Activated naive CD8-positive, alpha-beta T cell treated with anti-CD3 and anti-CD28 coated beads, Interleukin-2, amount 50 U/mL, for 24 hours (primary cell): ENCODE data around the gene OR5AU1.

ENCODE experiments used
- ATAC-seq: fragments of 150-1000 bp; cut with Tn5 transposase; one replicate; pipeline ENCODE4 v1.10.0; 2021
- DNase-seq: peaks from one replicate; pipeline ENCODE4 v3.0.0; 2021
- H3K27ac Mint-ChIP-seq: one replicate; pipeline ENCODE4 v1.8.0; 2021; ENCODE audit warnings: mild to moderate bottlenecking, mixed read lengths
- H3K27me3 Mint-ChIP-seq: one replicate; pipeline ENCODE4 v1.8.0; 2021; ENCODE audit warnings: mixed read lengths
- H3K36me3 Mint-ChIP-seq: one replicate; pipeline ENCODE4 v1.8.0; 2021; ENCODE audit warnings: low read depth, mixed read lengths
- H3K4me1 Mint-ChIP-seq: one replicate; pipeline ENCODE4 v1.8.0; 2021; ENCODE audit warnings: mixed read lengths
- H3K4me3 Mint-ChIP-seq: one replicate; pipeline ENCODE4 v1.8.0; 2021; ENCODE audit warnings: mild to moderate bottlenecking, moderate library complexity, mixed read lengths
- H3K9me3 Mint-ChIP-seq: one replicate; pipeline ENCODE4 v1.8.0; 2021; ENCODE audit warnings: mixed read lengths

Gene OR5AU1

DNA sequence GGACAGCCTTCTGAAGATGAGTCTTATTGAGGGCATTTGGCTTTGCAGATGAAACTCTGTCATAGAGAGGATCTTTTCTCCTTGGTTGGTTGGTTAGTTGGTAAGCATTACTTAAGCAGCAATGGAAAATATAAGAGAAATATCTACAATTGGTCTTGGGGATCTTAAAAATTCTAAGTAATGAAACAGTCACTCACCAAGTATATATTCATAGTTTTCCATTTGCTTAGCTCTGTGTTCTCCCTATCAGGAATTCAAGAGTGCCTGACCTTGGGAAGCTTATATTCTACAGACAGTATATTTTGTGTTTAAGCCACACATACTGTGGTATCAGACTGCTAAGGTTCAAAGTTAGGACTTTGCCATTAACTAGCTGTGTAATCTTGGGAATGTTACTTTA is at the start of gene OR5AU1:
OR5AU1 (minus strand) TSS at position 101 of the 400 bp plus-strand sequence. CDS start 191 bp downstream, outside the sequence.
- Mint-ChIP-seq H3K9me3 (no peaks in the 10 kb centered on the region), H3K27me3 (peaks cover 15% of the 10 kb centered on the region)
- no peak for ATAC-seq

DNA sequence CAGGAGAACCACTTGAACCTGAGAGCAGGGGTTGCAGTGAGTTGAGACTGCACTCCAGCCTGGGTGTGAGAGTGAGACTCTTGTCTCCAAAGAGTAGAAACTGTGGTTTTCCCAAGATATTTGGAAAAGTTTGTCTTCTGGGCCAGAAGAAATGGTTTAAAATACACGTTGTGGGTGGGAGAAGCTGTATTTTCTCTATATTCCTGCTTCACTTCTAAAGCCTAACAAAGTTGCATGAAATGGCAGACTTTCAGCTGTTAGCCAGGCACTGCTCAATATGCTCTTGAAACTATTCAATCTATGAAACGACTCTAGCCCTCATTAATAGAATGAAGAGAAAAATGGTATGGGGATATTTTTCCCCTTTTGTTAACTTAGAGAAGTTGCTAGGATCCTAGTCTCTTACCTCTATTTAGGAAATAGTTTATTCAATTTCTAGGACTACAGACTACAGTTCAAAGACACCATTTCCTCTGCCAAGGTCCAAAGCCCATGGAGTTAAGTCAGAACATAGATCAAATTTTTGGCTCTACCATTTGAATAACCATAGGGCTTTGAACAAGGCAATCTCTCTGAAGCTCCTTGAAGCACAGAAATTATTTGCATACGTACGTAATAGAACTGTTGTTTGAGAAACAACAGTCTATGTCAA is 49.3 kb upstream of the OR5AU1 start:
- no peaks in the 10 kb centered on the region for H3K27me3 Mint-ChIP-seq
- no peak overlapping the region for H3K4me3 Mint-ChIP-seq
- no peak for ATAC-seq
- peaks cover 66% of the 10 kb centered on the region for H3K36me3 Mint-ChIP-seq
- H3K4me1 Mint-ChIP-seq, result peaks cover 32% of the 10 kb centered on the region
- no peaks in the 10 kb centered on the region for H3K9me3 Mint-ChIP-seq
- H3K27ac Mint-ChIP-seq, result peak overlapping the region; percentile 19
- DNase-seq, result no peak

More for the DNA sequence above, at the start of gene OR5AU1:
- Mint-ChIP-seq H3K36me3 (no peaks in the 10 kb centered on the region), H3K27ac (no peak within 1 kb of the TSS), H3K4me1 (no peaks in the 10 kb centered on the region), H3K4me3 (no peak within 1 kb of the TSS)
- DNase-seq, result no peak

DNA sequence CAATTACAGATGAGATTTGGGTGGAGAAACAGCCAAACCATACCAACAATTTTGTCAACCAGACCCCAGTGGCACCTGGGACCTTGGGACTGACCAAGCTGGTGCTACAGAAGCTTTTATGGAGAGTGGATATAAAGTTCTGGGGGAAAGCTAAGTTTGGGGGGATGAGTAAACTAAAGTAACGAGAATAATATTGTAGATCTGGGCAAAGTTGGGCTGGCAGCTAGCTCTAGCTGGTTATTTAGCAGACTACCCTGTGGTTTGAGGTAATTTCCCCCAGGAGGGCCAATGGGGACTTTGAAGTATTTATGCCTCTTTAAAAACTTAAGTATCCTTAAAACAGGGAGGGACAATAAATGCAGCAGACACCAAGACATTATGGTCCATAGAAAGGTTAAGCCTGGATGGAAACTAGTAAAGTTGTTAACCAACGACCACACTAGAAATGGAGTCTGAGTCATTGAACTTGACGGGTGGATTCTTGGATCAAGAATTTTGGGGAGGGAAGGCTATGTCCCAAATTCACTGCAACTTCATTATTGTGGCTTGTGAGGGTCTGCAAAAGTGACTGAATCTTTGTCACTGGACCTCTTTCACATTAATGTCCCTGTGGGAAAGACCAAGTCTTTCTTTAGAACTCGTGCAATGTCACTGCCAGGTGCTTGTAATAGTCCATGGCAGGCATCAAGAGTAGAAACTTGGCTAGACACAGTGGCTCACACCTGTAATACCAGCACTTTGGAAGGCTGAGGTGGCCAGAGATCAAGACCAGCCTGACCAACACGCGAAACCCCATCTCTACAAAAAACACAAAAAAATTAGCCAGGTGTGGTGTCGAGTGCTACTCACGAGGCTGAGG is 48.5 kb upstream of the OR5AU1 start:
- Mint-ChIP-seq H3K36me3 (peaks cover 59% of the 10 kb centered on the region), H3K4me1 (peaks cover 28% of the 10 kb centered on the region), H3K27me3 (no peaks in the 10 kb centered on the region), H3K27ac (peak overlapping the region; percentile 65), H3K9me3 (no peaks in the 10 kb centered on the region), H3K4me3 (no peak overlapping the region)
- ATAC-seq, result no peak
- no peak for DNase-seq

DNA sequence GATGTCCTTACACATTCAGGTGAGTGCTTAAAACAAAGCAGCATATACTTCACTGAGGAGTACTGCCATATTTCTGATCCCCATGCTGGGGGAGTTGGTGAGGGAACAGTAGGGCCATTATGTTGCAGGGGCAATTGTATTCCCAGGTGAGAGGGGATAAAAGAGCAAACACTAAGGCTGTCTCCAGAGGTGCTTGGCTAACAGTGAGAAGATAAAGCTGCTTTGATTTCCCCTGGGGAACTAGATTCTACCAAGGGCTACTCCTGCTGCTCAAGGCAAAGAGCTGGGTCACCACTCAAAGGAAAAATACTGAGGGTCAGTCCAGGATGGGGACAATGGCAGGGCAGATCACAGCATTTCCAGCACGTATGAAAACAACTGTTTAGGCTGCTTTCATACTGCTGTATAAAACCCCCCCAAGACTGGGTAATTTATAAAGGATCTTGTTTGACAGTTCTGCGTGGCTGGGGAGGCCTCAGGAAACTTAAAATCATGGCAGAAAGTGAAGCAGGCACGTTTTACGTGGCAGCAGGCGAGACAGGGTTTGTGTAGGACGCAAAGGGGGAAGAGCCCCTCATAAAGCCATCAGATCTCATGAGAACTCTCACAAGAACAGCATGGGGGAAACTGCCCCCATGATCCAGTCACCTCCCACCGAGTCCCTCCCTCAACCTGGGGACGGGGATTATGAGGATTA is 47.8 kb upstream of the OR5AU1 start:
- ATAC-seq (no peak), DNase-seq (no peak)
- Mint-ChIP-seq H3K4me1 (peaks cover 26% of the 10 kb centered on the region), H3K36me3 (peaks cover 53% of the 10 kb centered on the region), H3K27me3 (no peaks in the 10 kb centered on the region), H3K4me3 (no peak overlapping the region), H3K27ac (peak overlapping the region; percentile 65), H3K9me3 (no peaks in the 10 kb centered on the region)

DNA sequence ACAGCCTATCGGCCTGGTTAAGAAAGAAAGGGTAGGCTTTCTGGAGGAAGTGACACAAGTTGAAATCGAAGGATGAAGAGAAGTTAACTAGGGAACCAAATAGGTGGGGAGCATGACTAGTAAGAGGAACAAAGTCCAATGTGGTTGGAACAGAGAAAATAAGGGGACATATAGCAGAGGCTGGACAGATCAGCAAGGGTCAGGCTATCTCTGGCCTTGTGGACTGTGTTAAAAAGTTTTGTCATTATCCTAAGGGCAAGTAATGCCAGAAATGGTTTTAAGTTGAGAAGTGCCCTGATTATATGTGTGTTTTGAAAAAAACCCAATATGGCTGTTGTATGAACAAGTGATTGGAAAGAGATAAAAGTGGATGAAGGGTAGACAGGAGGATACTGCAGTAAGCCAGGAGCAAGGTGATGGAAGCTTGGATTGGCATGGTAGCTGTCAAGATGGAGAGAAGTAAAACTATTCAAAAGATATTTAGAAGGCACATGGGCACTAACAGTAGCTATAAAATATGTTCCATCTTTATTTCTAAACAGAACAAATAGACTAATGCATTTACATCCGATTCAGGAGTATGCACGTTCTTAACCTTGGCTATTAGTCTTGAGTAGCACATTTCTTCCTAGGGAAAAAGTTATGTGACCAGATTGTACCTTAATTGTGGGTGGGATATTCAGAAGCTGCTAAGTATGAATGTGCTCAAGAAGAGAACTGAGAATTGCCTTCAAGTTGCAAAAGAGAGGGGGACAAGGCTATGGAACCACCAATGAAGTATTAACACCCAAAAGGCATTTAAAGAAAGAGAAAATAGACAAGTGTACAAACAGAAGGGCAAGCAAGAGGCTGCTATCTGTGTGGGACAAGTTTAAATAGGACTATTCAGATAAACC is 46.8 kb upstream of the OR5AU1 start:
- Mint-ChIP-seq H3K4me3 (no peak overlapping the region), H3K36me3 (peaks cover 44% of the 10 kb centered on the region), H3K27ac (peak overlapping the region; percentile 65), H3K4me1 (peaks cover 18% of the 10 kb centered on the region), H3K27me3 (no peaks in the 10 kb centered on the region), H3K9me3 (no peaks in the 10 kb centered on the region)
- ATAC-seq (no peak), DNase-seq (no peak)

DNA sequence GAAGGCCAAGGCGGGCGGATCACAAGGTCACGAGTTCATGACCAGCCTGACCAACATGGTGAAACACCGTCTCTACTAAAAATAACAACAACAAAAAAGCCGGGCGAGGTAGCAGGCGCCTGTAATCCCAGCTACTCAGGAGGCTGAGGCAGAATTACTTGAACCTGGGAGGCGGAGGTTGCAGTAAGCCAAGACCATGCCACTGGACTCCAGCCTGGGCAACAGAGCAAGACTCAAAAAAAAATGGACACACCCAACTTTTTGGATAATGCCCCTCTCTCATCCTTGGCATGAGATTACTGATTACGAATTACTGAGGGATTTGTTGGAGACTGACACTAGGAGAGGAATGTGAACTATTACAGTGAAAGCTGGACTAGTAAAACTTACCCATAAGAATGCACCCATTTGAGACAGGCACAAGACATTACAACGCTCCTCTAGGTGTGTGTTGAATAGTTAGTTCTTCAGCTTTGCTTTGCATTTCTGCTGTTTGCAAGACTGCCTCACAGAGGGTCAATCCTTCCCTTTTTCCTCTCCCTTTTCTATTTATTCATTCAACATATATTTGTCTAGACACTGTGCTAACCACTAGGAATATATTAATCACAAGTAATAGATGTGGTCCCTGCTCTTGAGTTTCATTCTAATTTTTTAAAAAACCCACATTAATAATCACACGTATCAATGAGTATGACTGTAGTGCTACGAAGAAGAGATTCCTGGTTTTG is 46.0 kb upstream of the OR5AU1 start:
- peak overlapping the region; percentile 6 for H3K27ac Mint-ChIP-seq
- H3K9me3 Mint-ChIP-seq, result no peaks in the 10 kb centered on the region
- H3K36me3 Mint-ChIP-seq, result peaks cover 36% of the 10 kb centered on the region
- no peaks in the 10 kb centered on the region for H3K27me3 Mint-ChIP-seq
- ATAC-seq, result no peak
- H3K4me3 Mint-ChIP-seq, result no peak overlapping the region
- DNase-seq, result no peak
- H3K4me1 Mint-ChIP-seq, result peaks cover 12% of the 10 kb centered on the region

DNA sequence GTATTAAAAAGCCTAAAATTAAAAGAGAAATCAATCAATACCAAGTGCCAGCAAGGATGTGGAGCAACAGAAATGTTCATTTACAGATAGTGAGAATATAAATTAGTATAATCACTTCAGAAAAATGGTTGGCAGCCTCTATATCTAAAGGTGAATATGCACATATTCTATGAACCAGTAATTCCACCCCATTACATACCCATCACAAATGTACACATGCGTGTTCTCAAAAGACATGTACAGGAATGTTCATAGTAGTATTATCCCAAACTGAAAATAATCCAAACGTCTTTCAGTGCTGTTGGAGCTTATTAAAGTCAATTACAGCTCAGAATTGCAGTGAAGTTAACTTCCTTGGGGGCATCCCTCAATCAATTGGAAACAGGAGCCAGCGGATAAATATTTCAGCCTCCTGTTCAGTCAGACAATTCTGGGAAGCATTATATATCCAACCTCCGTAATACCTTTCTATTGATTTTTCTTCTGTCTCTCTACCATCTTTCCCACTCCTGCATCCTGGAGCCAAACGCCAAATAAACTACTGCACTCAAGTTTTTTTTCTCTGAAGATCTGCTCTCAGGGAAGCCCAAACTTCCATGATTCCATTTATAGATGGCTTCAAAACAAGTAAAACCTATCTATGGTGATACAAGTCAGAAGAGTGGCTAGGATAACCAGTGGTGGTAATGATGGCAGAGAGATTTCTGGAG is 45.0 kb upstream of the OR5AU1 start:
- no peak for ATAC-seq
- H3K4me1 Mint-ChIP-seq, result peaks cover 8% of the 10 kb centered on the region
- H3K9me3 Mint-ChIP-seq, result no peaks in the 10 kb centered on the region

DNA sequence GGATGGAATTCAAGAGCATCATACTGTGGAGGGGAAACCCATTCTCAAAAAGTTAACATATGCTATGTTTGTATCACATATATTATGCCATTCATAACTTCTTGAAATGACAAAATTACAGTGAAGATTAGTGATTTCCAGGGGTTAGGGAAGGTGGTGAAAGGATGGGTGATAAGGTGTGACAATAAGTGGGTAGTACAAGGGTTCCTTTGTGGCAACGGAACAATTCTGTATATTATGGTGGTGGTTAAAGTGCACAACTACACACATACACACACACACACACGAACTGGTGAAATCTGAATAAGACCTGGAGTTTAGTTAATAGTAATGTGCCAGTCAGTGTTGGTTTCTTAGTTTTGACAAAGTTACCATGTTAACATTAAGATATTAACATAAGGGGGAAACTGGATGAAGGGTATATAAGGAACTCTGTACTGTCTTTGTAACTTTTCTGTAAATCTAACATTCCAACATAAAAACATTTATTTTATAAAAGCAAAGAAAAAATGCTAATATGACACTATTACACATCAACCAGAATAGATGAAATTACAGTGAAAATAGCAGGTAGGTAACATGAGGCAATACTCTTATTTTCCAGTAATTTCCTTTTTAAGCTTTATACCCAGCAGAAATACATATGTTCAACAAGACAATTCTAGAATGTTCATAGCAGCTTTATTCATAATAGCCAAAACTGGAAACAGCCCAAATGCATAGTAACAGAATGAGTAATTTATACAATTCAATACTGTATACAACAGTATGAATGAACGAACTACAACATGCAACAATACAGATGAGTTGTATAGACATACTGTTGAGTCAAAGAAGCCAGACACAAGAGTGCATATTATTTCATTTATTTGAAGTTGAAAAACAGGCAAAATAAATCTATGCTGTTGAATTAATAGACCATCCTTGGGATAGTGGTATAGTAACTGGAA is 44.0 kb upstream of the OR5AU1 start:
- DNase-seq (no peak), ATAC-seq (no peak)
- no peak overlapping the region for H3K4me3 Mint-ChIP-seq
- peaks cover 16% of the 10 kb centered on the region for H3K36me3 Mint-ChIP-seq
- no peaks in the 10 kb centered on the region for H3K27me3 Mint-ChIP-seq
- no peak overlapping the region for H3K27ac Mint-ChIP-seq
- H3K4me1 Mint-ChIP-seq, result peaks cover 7% of the 10 kb centered on the region
- H3K9me3 Mint-ChIP-seq, result no peaks in the 10 kb centered on the region

More for the DNA sequence above, 45.0 kb upstream of the OR5AU1 start:
- Mint-ChIP-seq H3K27me3 (no peaks in the 10 kb centered on the region), H3K4me3 (no peak overlapping the region), H3K27ac (no peak overlapping the region), H3K36me3 (peaks cover 26% of the 10 kb centered on the region)
- no peak for DNase-seq

DNA sequence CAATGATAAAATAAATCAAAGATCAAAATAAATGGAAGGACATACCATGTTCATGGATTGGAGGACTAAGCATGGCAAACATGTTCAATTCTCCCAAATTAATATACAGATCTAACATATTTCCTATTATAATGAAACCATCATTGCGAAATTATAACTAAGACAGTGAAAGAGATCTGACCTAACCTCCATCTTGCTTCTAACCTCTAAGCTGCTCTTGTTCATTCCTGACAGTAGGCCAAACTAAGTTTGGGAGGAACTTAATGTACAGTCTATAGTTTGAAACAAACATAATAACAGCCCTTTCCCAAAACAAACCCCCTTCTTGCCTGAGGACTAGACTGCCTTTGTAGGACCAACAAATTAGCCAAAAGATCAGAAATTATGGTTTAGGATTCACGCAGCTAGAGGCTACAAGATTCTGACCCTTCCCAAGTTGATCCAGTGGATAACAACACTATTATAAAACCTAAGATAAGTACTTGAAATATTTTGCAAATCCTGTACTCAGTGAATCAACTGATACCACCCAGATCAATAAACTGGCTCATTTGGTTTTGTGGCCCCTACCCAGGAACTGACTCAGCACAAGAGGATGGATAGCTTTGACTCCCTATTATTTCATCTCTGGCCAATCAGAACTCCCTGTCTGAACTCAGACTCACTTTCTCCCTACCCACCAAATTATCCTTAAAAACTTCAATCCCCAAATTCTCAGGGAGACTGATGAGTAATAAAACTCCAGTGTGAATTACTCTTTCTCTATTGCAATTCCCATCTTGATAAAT is 41.7 kb upstream of the OR5AU1 start:
- peaks cover 3% of the 10 kb centered on the region for H3K36me3 Mint-ChIP-seq
- DNase-seq (no peak), ATAC-seq (no peak)
- H3K9me3 Mint-ChIP-seq, result no peaks in the 10 kb centered on the region
- H3K4me3 Mint-ChIP-seq, result no peak overlapping the region
- H3K27me3 Mint-ChIP-seq, result no peaks in the 10 kb centered on the region
- H3K27ac Mint-ChIP-seq, result no peak overlapping the region
- H3K4me1 Mint-ChIP-seq, result peaks cover 3% of the 10 kb centered on the region

DNA sequence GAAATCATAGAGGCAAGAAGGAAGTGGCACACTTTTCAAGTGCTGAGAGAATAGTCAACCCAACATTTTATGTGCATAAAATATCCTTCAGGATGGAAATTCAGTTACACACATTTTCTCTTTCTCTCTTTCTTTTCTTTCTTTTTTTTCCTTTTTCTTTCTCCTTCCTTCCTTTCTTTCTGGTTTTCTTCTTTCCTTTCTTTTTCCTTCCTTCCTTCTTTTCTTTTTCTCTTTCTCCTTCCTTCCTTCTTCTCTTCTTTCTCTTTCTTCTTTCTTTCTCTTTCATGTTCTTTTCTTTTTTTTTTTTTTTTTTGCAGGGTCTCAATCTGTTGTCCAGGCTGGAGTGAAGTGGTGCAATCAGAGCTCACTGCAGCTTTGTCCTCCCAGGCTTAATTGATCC is 38.7 kb upstream of the OR5AU1 start:
- no peak overlapping the region for H3K4me3 Mint-ChIP-seq
- ATAC-seq (no peak), DNase-seq (no peak)
- no peak overlapping the region for H3K27ac Mint-ChIP-seq
- H3K27me3 Mint-ChIP-seq, result no peaks in the 10 kb centered on the region
- no peaks in the 10 kb centered on the region for H3K36me3 Mint-ChIP-seq
- no peaks in the 10 kb centered on the region for H3K9me3 Mint-ChIP-seq
- peaks cover 12% of the 10 kb centered on the region for H3K4me1 Mint-ChIP-seq

DNA sequence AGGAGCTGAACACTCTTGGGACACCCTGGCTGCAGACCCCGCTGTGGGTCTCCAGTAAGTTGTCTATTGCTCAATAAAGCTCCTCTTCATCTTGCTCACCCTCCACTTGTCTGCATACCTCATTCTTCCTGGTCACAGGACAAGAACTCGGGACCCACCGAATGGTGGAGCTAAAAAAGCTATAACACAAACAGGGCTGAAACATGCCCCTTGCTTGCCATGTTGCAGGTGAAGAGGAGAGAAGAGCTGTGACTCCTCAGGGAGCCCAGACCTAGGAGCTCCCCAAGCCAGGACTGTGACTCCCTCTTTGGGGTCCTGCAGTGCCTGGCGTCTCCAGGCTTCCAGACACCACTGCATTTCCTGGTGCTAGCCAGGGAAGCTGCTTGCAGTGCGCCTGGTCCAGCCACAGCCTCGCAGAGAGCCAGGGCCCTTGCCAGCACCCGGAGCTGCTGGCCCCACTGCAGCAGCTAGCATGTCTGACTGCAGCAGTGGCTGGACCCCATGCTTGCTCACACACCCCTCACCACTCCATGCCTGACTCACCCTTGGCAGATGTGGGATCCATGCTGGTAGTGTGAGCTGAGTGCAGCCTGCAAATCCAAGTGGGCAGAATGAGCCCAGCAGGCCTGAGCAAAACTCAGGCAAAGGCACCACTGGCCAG is 37.1 kb upstream of the OR5AU1 start:
- peaks cover 12% of the 10 kb centered on the region for H3K4me1 Mint-ChIP-seq
- no peaks in the 10 kb centered on the region for H3K9me3 Mint-ChIP-seq
- no peak for ATAC-seq

More for the DNA sequence above, 37.1 kb upstream of the OR5AU1 start:
- H3K36me3 Mint-ChIP-seq, result no peaks in the 10 kb centered on the region
- no peak for DNase-seq
- H3K4me3 Mint-ChIP-seq, result peak overlapping the region; percentile 17
- no peak overlapping the region for H3K27ac Mint-ChIP-seq
- no peaks in the 10 kb centered on the region for H3K27me3 Mint-ChIP-seq
